ENCODE data around the gene C1QTNF8.

C1QTNF8 gene

DNA sequence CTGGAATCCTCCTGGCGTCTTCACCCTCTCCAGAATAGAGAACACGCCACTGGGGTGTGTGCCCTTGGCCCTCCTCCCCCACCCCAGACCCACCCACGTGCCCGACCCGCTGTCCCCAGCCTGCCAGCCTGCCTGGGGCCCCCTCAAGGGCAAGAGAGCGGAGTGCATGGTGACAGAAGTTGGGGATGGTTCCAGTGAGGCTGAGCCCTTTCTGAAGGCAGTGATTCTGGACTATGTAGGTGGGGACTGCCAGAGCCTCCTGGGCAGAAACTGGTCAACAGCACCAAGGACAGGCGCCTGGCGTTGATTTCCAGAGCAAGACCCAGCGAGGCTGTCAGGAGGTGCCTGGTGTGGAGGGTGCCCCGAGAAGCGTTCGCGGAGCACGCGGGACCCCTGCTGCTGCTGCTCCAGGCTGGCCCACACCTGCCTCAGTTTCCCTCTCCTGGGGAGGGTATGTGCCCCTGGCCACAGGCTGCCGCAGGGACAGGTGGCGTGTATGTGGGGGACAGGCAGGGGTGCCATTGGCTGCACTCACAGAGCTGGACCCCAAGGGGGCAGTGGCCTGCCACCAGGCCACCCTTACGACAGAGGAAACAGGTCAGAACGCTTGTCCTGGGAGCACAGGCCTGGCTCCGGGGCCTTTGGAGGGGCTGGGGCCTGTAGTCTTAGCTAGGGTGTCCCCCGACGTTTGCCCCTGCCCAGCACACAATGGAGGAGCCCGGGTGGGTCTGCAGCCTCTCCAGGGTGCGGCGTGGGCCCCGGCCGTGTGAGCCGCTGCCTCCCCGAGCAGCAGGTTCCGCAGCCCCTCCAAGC, 22.3 kb downstream of the C1QTNF8 start:
- no peak for DNase-seq

GRCh38 chr16:1073262-1073558, 22.8 kb downstream of the C1QTNF8 start:
- no peak for DNase-seq

GRCh38 chr16:1072526-1073261, 23.4 kb downstream of the C1QTNF8 start, which contains the start of gene SSTR5:
Gene SSTR5 (plus strand): TSS chr16:1072747. CDS start chr16:1078869, 6,122 bp downstream.
- DNase-seq, result no peak

GRCh38 chr16:1071561-1072225, 24.4 kb downstream of the C1QTNF8 start:
- DNase-seq, result no peak

- DNase-seq, result no peak
These were observed 25.1 kb downstream of the C1QTNF8 start for GRCh38 chr16:1070864-1071408.

- DNase-seq, result no peak
These were observed 25.8 kb downstream of the C1QTNF8 start for GRCh38 chr16:1070084-1070863.

- no peak for DNase-seq
These were observed 26.9 kb downstream of the C1QTNF8 start for GRCh38 chr16:1069154-1069553.

GRCh38 chr16:1068451-1068850, 27.6 kb downstream of the C1QTNF8 start:
- no peak for DNase-seq

DNA sequence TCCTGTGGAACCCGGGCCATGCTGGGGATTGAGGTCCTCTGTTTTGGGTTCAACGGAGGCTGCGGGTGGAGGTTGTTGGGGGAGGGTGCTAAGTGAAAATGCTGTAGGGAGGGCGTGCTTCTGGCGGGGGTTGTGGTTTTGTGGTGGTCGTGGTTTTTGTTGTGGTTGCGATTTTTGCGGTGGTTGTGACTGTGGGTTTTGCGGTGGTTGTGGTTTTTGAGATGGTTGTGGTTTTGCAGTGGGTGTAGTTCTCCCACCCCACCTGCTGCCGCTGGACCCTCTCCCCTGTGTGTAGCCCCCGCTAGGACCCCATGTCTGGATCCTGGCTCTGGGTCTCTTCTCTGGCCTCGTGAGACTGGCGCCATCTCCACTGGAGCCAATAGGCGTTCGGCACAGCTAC, 28.4 kb downstream of the C1QTNF8 start:
- DNase-seq, result no peak

GRCh38 chr16:1066584-1067172, 29.4 kb downstream of the C1QTNF8 start:
- DNase-seq, result no peak

DNA sequence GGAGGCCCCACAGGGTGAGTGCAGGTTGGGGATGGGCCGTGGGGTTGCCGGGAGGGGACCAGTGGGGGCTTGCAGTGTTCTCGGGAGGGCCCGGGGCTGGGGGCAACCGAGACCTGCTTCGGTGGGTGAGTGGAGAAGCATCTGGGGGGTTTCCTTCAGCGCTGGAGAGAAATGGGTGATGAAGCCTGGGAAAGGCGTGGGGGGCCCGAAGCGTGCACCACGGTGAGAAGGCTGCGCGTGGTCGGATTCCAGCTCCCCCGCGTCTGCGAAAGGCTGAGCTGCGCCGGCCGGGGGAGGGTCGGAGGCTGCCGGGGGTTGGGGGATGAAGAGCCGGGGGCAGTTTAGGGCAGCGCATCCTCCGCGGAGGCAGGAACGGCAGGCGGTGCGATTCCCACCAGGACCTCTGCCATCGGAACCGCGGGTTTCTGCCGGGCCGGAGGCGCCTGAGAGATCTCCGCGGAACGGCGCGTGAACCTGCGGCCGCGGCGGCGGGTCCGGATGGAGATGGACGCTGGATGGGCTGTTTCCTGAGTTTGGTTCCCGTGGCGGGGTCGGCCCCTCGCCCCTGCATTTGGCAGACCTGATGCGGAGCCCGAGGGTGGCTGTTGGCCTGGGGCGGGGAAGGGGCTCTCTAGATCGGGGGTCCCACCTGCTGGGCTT, 30.4 kb downstream of the C1QTNF8 start:
- no peak for DNase-seq

DNA sequence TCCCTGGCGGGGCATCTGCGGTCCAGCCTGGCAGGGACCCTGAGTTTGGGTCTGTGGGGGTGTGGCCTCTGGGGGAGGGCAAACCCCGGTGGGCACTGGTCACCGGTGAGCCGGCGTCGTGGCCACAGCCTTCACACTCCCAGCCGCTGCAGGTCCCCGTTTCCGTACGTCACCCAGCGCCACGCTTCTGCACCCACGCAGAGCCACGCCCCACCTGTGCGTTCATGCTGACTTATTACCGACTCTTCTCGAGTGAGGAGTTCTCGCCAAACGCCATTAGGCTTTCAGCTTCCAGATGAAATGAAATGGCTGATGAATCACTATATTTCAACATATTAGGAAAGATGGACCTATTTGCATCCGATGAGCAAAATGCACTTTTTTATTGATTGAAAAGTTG, 32.3 kb downstream of the C1QTNF8 start:
- DNase-seq, result no peak

- DNase-seq, result no peak
These were observed 33.1 kb downstream of the C1QTNF8 start for GRCh38 chr16:1062895-1063294.

DNA sequence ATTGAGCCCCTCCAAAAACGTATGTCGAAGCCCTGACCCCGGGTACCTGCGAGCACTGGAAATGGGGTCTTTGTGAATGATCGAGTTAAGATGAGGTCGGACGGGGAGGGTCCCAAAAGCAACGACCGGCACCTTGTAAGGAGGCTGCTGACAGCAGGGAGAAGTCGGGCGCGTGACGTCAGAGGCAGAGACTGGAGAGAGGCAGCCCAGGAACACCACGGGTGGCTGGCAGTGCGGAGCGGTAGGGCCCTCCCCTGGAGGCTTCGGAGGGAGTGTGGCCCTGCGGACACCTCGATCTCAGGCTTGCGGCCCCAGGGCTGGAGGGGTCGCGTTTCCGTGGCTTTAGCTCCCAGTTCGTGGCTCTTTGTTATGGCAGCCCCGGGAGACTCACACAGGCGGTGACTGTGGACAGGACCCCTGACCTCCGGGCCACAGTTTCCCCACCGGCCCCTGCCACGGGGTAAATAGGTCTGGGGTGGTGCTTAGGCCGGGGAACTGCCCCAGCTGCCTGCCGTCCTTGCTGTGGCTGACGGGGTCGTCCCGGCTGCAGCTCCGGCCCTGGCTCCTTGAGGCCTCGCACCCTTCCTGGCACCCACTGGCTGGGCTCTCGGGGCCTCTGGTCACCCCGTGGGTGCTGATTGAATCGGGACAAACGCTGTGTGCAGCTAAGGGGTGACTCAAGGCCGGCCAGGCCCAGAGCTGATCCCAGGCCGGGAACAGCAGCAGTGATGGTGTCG, 34.1 kb downstream of the C1QTNF8 start:
- no peak for DNase-seq

- DNase-seq, result no peak
These were observed 35.4 kb downstream of the C1QTNF8 start for GRCh38 chr16:1060416-1061340.

DNA sequence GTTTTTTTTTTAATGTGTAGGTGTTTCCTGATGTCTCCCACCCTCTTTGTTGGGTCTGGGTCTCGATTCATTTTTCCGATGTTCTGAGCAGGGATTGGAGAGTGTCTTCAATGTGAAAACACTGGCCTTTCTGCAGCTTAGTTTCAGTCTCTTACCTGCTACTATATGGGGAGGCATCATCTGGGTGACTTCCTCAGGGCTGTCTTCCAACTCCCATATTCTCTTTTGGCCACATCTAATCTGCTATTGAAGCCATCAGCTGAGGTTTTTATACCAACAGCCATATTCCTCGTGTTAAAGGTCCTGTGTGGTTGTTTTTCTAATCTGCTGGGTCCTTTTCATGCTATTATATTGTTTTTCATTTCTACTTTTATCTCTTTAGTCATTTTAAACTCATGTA, 36.7 kb downstream of the C1QTNF8 start:
- no peak for DNase-seq

DNA sequence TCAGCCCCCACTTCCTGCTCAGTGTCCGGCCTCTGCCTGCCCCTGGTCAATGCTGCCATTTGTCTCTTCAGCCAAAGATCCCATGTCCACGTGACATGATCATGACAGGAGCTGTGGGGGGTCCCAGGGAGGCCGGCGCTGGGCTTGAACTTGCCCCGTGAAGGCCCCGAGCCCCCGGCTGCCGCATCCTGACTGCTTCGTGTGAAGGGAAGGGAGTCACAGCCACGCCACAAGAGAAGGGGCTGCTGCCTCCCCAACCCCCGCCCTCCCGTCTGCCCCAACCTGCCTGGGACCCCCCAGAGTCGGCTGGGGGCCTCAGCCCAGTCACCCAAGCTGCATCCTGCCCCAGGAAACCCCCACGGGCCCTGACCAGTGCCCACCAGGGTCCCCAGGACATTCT, 37.8 kb downstream of the C1QTNF8 start:
- DNase-seq, result no peak

GRCh38 chr16:1057252-1057932, 38.7 kb downstream of the C1QTNF8 start:
- DNase-seq, result no peak

GRCh38 chr16:1056196-1056595, 39.8 kb downstream of the C1QTNF8 start:
- no peak for DNase-seq
